PC-3 (cell line): ENCODE measurements around the gene TPK1. TPM values are rescaled to one million over a fixed set of nuclear protein-coding genes. Genes with fewer than 3 reads are reported as not detected.
A peak's percentile ranks its signal among the peaks of the same experiment; 100 is the strongest.

ENCODE experiments used
- ATAC-seq: fragments of 200-7000 bp; cut with Tn5 transposase; 2 replicates; pipeline ENCODE4 v1.9.1; 2020; ENCODE audit warnings: mild to moderate bottlenecking, moderate library complexity
- BruUV-seq: library from RNA; stranded (reverse); fragments of 400-500 nt; replicated peaks from 2 replicates; lab custom pipeline; 2021; lab: Mats Ljungman, UMichigan
- CTCF ChIA-PET: fragments of 300-600 bp; sonication (Branson Sonifier 250); formaldehyde crosslinking; loops from one replicate; lab custom pipeline; 2022; ENCODE audit warnings: antibody characterized with exemption; lab: Charles Lee
- POLR2A ChIA-PET: fragments of 300-600 bp; sonication (Branson Sonifier 250); formaldehyde crosslinking; loops from one replicate; lab custom pipeline; 2022; ENCODE audit warnings: antibody characterized with exemption; ENCODE audit not compliant: unreplicated experiment; lab: Charles Lee
- DNase-seq: peaks from one replicate; pipeline ENCODE4 v3.0.0-alpha.2; 2015
- H2AFZ ChIP-seq: fragments of 300-600 bp; sonication (generic); 2 replicates; pipeline ENCODE4 v1.6.0; 2016; ENCODE audit warnings: antibody characterized with exemption, low read length
- H3F3A ChIP-seq: fragments of 300-600 bp; sonication (generic); one replicate; pipeline ENCODE4 v1.6.0; 2017; ENCODE audit warnings: antibody characterized with exemption, low read length, control low read depth, mild to moderate bottlenecking; ENCODE audit not compliant: unreplicated experiment
- H3K27ac ChIP-seq: fragments of 300-600 bp; sonication (generic); 2 replicates; pipeline ENCODE4 v1.5.1; 2016; ENCODE audit warnings: mild to moderate bottlenecking, low read length
- H3K27me3 ChIP-seq: fragments of 300-600 bp; sonication (generic); 2 replicates; pipeline ENCODE4 v1.6.1; 2016; ENCODE audit warnings: low read length, mixed read lengths
- H3K36me3 ChIP-seq: fragments of 300-600 bp; sonication (generic); 2 replicates; pipeline ENCODE4 v1.6.1; 2016; ENCODE audit warnings: low read depth, mixed run types, low read length, mixed read lengths
- H3K4me1 ChIP-seq: fragments of 300-600 bp; sonication (generic); 2 replicates; pipeline ENCODE4 v1.5.1; 2016; ENCODE audit warnings: low read length; ENCODE audit not compliant: insufficient read depth
- H3K4me2 ChIP-seq: fragments of 300-600 bp; sonication (generic); 2 replicates; pipeline ENCODE4 v1.6.0; 2016; ENCODE audit warnings: low read length
- H3K4me3 ChIP-seq: fragments of 300-600 bp; sonication (generic); 2 replicates; pipeline ENCODE4 v1.5.1; 2016; ENCODE audit warnings: mild to moderate bottlenecking, low read length, mixed read lengths
- H3K79me2 ChIP-seq: fragments of 300-600 bp; sonication (generic); 2 replicates; pipeline ENCODE4 v1.6.1; 2017; ENCODE audit warnings: low read length, mixed read lengths
- H3K9ac ChIP-seq: fragments of 300-600 bp; sonication (generic); 2 replicates; pipeline ENCODE4 v1.6.0; 2016; ENCODE audit warnings: mild to moderate bottlenecking, low read length
- H3K9me2 ChIP-seq: fragments of 300-600 bp; sonication (generic); replicated peaks from 2 replicates; pipeline ENCODE4 v1.6.1; 2016; ENCODE audit warnings: mixed run types, low read length, mixed read lengths
- H3K9me3 ChIP-seq: fragments of 300-600 bp; sonication (generic); 2 replicates; pipeline ENCODE4 v1.6.1; 2016; ENCODE audit warnings: low read length, mixed read lengths
- H4K20me1 ChIP-seq: fragments of 300-600 bp; sonication (generic); 2 replicates; pipeline ENCODE4 v1.6.1; 2016; ENCODE audit warnings: low read length, mixed read lengths
- EZH2 ChIP-seq: fragments of 300-600 bp; sonication (generic); IDR thresholded peaks from one replicate; pipeline ENCODE4 v1.6.1; 2017; ENCODE audit warnings: antibody characterized with exemption, mild to moderate bottlenecking, low read length; ENCODE audit not compliant: unreplicated experiment
- EZH2phosphoT487 ChIP-seq: fragments of 300-600 bp; sonication (generic); IDR thresholded peaks from 2 replicates; pipeline ENCODE4 v1.6.1; 2018; ENCODE audit warnings: mild to moderate bottlenecking, antibody characterized with exemption, low read length, borderline replicate concordance
- intact Hi-C: fragments of 100-400 bp; cut with micrococcal nuclease; formaldehyde crosslinking; loops from 2 replicates; pipeline ENCODE4 v1.9.0; 2023
- total RNA-seq: library from RNA; depleted of rRNA; stranded (reverse); fragments of >200 nt; gene quantifications from 2 replicates; pipeline ENCODE4 v1.2.3, GENCODE V29; 2014
- TF ChIP-seq, protein P1 (sequence below): fragments of 300-600 bp; sonication (generic); conservative IDR thresholded peaks from 2 replicates; pipeline ENCODE4 v1.5.1; 2017; ENCODE audit warnings: antibody characterized with exemption, low read depth, mild to moderate bottlenecking, low read length

The TPK1 gene
- total RNA-seq, 1 experiment from 2014 or later = 4.5 TPM

DNA sequence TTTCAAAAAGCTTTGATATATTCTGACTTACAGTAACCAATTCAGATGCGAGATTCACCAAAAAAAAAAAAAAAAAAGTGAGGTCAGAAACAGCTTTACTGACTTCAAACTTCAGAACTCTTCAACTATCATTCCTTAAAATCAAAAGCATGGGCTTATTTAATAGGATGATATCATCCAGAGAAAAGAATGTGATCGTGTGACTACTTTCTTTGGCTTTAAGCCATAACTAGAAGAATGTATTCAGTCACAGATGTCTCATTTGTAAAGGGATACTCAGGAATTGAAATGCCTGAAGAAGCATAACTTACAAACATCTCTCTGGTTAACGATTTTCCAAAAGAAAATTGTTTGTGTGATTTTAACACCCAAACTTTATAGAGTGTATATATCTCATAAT lies 11.5 kb downstream of the TPK1 start:
- intact Hi-C loops = loop anchor here (1.0 kb wide), 1 partner anchor 86 kb away; no protein-coding TSS in a partner anchor
- H3K9ac ChIP-seq = no peak overlapping the region

DNA sequence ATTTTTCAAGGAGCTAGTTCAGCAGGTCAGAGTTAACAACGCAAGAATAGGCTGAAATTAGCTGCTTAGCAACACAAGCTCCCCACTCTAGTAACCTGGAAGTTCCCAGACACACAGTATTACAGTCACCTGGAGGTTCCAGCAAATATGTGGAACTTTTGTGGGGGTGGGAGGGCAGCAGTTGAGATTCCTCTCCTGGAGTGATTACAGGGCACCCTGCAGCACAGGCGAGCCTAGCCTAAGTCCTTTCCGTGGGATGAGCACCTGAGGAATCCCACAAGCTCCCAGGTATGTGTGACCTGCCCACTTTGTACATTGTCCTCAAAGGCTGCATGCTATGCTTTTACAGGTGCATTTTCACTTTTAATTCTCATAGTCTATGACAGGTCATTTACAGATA lies 13.6 kb downstream of the TPK1 start:
- H3K9ac ChIP-seq = no peak overlapping the region
- ATAC-seq = no peak
- CTCF ChIA-PET = no interaction called here
- H3K4me1 ChIP-seq = peaks cover 14% of the 10 kb centered on the region
- no peaks in the 10 kb centered on the region for H3K9me3 ChIP-seq
- no peak overlapping the region for H2AFZ ChIP-seq
- no peak for DNase-seq
- no peaks in the 10 kb centered on the region for H3K27me3 ChIP-seq
- TF ChIP-seq, protein P1, sequence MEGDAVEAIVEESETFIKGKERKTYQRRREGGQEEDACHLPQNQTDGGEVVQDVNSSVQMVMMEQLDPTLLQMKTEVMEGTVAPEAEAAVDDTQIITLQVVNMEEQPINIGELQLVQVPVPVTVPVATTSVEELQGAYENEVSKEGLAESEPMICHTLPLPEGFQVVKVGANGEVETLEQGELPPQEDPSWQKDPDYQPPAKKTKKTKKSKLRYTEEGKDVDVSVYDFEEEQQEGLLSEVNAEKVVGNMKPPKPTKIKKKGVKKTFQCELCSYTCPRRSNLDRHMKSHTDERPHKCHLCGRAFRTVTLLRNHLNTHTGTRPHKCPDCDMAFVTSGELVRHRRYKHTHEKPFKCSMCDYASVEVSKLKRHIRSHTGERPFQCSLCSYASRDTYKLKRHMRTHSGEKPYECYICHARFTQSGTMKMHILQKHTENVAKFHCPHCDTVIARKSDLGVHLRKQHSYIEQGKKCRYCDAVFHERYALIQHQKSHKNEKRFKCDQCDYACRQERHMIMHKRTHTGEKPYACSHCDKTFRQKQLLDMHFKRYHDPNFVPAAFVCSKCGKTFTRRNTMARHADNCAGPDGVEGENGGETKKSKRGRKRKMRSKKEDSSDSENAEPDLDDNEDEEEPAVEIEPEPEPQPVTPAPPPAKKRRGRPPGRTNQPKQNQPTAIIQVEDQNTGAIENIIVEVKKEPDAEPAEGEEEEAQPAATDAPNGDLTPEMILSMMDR = no peak
- TF ChIP-seq EZH2 (no peak), EZH2phosphoT487 (no peak)
- no peaks in the 10 kb centered on the region for H3K36me3 ChIP-seq
- H3K9me2 ChIP-seq = no peaks in the 10 kb centered on the region
- POLR2A ChIA-PET = no interaction called here
- no peak overlapping the region for H3K4me2 ChIP-seq
- no peaks in the 10 kb centered on the region for H3K79me2 ChIP-seq
- no peak overlapping the region for H3K4me3 ChIP-seq
- H4K20me1 ChIP-seq = no peaks in the 10 kb centered on the region
- intact Hi-C loops = no loop called here
- BruUV-seq = no TSS peak
- H3F3A ChIP-seq = no peaks in the 10 kb centered on the region
- H3K27ac ChIP-seq = no peak overlapping the region

More for the DNA sequence above, 11.5 kb downstream of the TPK1 start:
- H3K79me2 ChIP-seq = no peaks in the 10 kb centered on the region
- peaks cover 14% of the 10 kb centered on the region for H3K4me1 ChIP-seq
- H3K9me3 ChIP-seq = no peaks in the 10 kb centered on the region
- H2AFZ ChIP-seq = no peak overlapping the region
- H4K20me1 ChIP-seq = no peaks in the 10 kb centered on the region
- no peaks in the 10 kb centered on the region for H3K36me3 ChIP-seq
- H3K27me3 ChIP-seq = no peaks in the 10 kb centered on the region
- peak; percentile 88 for ATAC-seq
- H3K9me2 ChIP-seq = no peaks in the 10 kb centered on the region
- H3K27ac ChIP-seq = no peak overlapping the region
- DNase-seq = peak; percentile 82
- BruUV-seq = no TSS peak
- TF ChIP-seq EZH2phosphoT487 (no peak), EZH2 (no peak)
- TF ChIP-seq, protein P1 = no peak
- ChIA-PET CTCF (no interaction called here), POLR2A (no interaction called here)
- H3K4me3 ChIP-seq = no peak overlapping the region
- H3F3A ChIP-seq = no peaks in the 10 kb centered on the region
- H3K4me2 ChIP-seq = no peak overlapping the region

DNA sequence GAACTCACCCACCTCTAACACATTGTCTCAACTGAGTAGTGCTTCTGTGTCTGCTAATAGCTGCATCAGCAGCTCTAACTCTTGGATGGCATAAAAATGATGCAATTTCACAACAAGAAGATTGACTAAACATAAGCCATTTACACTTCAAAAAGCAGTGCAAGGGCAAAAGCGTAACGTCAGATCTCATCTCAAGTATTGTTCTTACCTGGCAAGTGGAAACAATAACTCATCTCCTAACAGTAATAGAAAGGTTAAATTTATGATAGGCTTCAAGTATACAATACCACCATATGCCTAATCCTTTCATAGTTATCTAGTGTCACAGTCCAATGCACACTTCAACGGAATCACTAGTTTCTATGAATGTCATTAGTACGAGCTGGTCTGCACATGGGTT lies 14.8 kb downstream of the TPK1 start:
- Histone ChIP-seq H3K9me3 (no peaks in the 10 kb centered on the region), H3K9me2 (no peaks in the 10 kb centered on the region), H3K4me1 (peaks cover 14% of the 10 kb centered on the region), H3K36me3 (no peaks in the 10 kb centered on the region), H3K27ac (no peak overlapping the region), H4K20me1 (no peaks in the 10 kb centered on the region), H3K79me2 (no peaks in the 10 kb centered on the region), H3K4me2 (no peak overlapping the region), H3K4me3 (no peak overlapping the region), H2AFZ (no peak overlapping the region), H3K9ac (no peak overlapping the region), H3F3A (no peaks in the 10 kb centered on the region), H3K27me3 (no peaks in the 10 kb centered on the region)
- ATAC-seq (no peak), DNase-seq (no peak)
- POLR2A ChIA-PET = no interaction called here
- CTCF ChIA-PET = no interaction called here
- TF ChIP-seq EZH2phosphoT487 (no peak), EZH2 (no peak)
- TF ChIP-seq, protein P1 = no peak
- BruUV-seq = no TSS peak
- intact Hi-C loops = no loop called here
